HEK293 (cell line): Measurements from ENCODE around the gene FRMD4A.

Experiments
- CTCF ChIA-PET: fragments of 350-600 bp; formaldehyde crosslinking; extraction: SDS; loops from one replicate; lab custom pipeline; 2021; ENCODE audit warnings: antibody characterized with exemption; lab: Yijun Ruan, JAX
- POLR2A ChIA-PET: fragments of 300-600 bp; formaldehyde crosslinking; extraction: SDS; loops from one replicate; lab custom pipeline; 2020; ENCODE audit warnings: antibody characterized with exemption, inconsistent platforms; lab: Yijun Ruan, JAX
- H3K27ac ChIP-seq: fragments of 200-500 bp; sonication (Bioruptor generic); 2 replicates; pipeline ENCODE4 v1.5.1; 2014; ENCODE audit warnings: low read depth, low read length, control low read depth, inconsistent platforms; ENCODE audit errors: extremely low read depth
- H3K36me3 ChIP-seq, 2 experiments: fragments of 200-500 bp in 1 of 2; sonication (Bioruptor generic) in 1 of 2; 1 replicate in 1 of 2; 2 replicates in 1 of 2; pipeline ENCODE4 v1.5.1; 2014 to 2017; ENCODE audit warnings: inconsistent platforms in 2 of 2, low read length in 2 of 2; ENCODE audit not compliant: control insufficient read depth in 2 of 2, insufficient read depth in 1 of 2
- H3K4me1 ChIP-seq: fragments of 200-500 bp; sonication (Bioruptor generic); 2 replicates; pipeline ENCODE4 v1.5.1; 2014; ENCODE audit warnings: mild to moderate bottlenecking, low read length, inconsistent platforms; ENCODE audit not compliant: control insufficient read depth, insufficient read depth
- H3K4me3 ChIP-seq: 2 replicates; pipeline ENCODE4 v1.5.1; 2011; ENCODE audit warnings: low read depth, mild to moderate bottlenecking, control low read depth, low read length, moderate library complexity
- H3K9me3 ChIP-seq: fragments of 200-500 bp; sonication (Bioruptor generic); 2 replicates; pipeline ENCODE4 v1.5.1; 2014; ENCODE audit warnings: low read depth, low read length, inconsistent platforms; ENCODE audit not compliant: control insufficient read depth, insufficient read depth
- GLI4 ChIP-seq: fragments of 450-650 bp; formaldehyde crosslinking; IDR thresholded peaks from 2 replicates; pipeline ENCODE4 v1.5.1; 2016; ENCODE audit warnings: missing biosample characterization, missing genetic modification characterization
- SCRT2 ChIP-seq: fragments of 450-650 bp; formaldehyde crosslinking; IDR thresholded peaks from 2 replicates; pipeline ENCODE4 v1.5.1; 2016; ENCODE audit warnings: missing biosample characterization, missing genetic modification characterization
- WT1 ChIP-seq: fragments of 450-650 bp; formaldehyde crosslinking; IDR thresholded peaks from 2 replicates; pipeline ENCODE4 v1.5.1; 2016; ENCODE audit warnings: missing biosample characterization, missing genetic modification characterization
- ZNF169 ChIP-seq: fragments of 450-650 bp; formaldehyde crosslinking; IDR thresholded peaks from 2 replicates; pipeline ENCODE4 v1.5.1; 2016; ENCODE audit warnings: missing biosample characterization, missing genetic modification characterization
- ZNF274 ChIP-seq, 2 experiments: fragments of 200-500 bp in 1 of 2; fragments of 450-650 bp in 1 of 2; sonication (Bioruptor generic) in 1 of 2; formaldehyde crosslinking in 1 of 2; IDR thresholded peaks; 2 replicates each; pipeline versions ENCODE4 v1.5.1 to v1.6.1; 2014 to 2016; ENCODE audit warnings: borderline replicate concordance in 1 of 2, inconsistent platforms in 1 of 2, low read length in 1 of 2, missing biosample characterization in 1 of 2, missing genetic modification characterization in 1 of 2
- ZNF394 ChIP-seq: fragments of 450-650 bp; formaldehyde crosslinking; IDR thresholded peaks from 2 replicates; pipeline ENCODE4 v1.5.1; 2016; ENCODE audit warnings: missing biosample characterization, missing genetic modification characterization, mild to moderate bottlenecking, moderate library complexity, borderline replicate concordance
- ZNF549 ChIP-seq: fragments of 450-650 bp; IDR thresholded peaks from 2 replicates; pipeline ENCODE4 v1.5.1; 2018; ENCODE audit warnings: missing biosample characterization, missing genetic modification characterization, mild to moderate bottlenecking, inconsistent platforms, moderate library complexity
- ZNF670 ChIP-seq: fragments of 450-650 bp; formaldehyde crosslinking; IDR thresholded peaks from 2 replicates; pipeline ENCODE4 v1.5.1; 2016; ENCODE audit warnings: missing biosample characterization, missing genetic modification characterization, low read depth
- ZSCAN30 ChIP-seq: fragments of 450-650 bp; IDR thresholded peaks from 2 replicates; pipeline ENCODE4 v1.5.1; 2018; ENCODE audit warnings: missing biosample characterization, mild to moderate bottlenecking, missing genetic modification characterization, moderate library complexity
- TF ChIP-seq, protein P1 (sequence below): fragments of 450-650 bp; formaldehyde crosslinking; IDR thresholded peaks from 2 replicates; pipeline ENCODE4 v1.5.1; 2017; ENCODE audit warnings: missing biosample characterization, missing genetic modification characterization
- TF ChIP-seq, protein P2 (sequence below): fragments of 450-650 bp; formaldehyde crosslinking; IDR thresholded peaks from 2 replicates; pipeline ENCODE4 v1.5.1; 2016; ENCODE audit warnings: missing biosample characterization, missing genetic modification characterization, borderline replicate concordance
- TF ChIP-seq, protein P3 (sequence below): fragments of 450-650 bp; formaldehyde crosslinking; IDR thresholded peaks from 2 replicates; pipeline ENCODE4 v1.5.1; 2017; ENCODE audit warnings: missing biosample characterization, missing genetic modification characterization

The FRMD4A gene

DNA sequence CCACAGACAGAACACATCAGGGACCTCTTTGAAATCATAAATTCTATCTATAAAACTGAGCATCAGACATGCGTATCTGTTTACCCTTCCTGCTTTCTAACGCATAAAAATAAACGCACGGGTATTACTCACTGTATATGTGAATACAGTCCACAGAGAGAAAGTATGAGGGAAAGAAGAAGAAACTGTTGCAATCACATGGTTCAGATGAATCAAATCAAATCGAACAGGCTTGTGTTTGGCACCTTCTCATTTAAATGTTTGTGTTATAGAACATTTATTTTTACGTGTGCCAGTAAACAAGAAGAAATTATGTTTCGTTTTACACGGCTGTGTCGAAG, 322.0 kb downstream of the FRMD4A start (continued):
- TF ChIP-seq, protein P1, sequence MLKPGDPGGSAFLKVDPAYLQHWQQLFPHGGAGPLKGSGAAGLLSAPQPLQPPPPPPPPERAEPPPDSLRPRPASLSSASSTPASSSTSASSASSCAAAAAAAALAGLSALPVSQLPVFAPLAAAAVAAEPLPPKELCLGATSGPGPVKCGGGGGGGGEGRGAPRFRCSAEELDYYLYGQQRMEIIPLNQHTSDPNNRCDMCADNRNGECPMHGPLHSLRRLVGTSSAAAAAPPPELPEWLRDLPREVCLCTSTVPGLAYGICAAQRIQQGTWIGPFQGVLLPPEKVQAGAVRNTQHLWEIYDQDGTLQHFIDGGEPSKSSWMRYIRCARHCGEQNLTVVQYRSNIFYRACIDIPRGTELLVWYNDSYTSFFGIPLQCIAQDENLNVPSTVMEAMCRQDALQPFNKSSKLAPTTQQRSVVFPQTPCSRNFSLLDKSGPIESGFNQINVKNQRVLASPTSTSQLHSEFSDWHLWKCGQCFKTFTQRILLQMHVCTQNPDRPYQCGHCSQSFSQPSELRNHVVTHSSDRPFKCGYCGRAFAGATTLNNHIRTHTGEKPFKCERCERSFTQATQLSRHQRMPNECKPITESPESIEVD (tag by site-specific recombination): peak; percentile 2; the same call in 1 of the 2 replicates
- no peak for TF ChIP-seq ZNF394
- no peak for TF ChIP-seq ZNF670 (tag by site-specific recombination)

DNA sequence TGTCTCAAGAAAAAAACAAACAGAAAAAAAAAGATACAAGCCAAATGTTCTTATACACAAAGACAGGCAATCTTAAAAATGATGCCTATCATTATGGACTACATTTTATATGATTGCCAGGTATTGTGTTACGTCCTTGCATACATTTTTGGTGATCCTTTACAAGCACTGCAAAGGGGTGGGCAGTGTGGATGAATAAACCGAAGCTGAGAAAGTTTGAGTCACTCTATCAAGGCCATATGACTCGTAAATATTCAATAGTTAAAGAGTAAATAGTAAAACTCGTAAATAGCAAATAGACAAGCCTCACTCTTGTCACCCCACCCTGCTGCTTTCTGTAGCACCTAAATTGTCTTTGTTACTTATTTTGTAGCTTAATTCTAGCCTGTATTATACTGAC, 326.2 kb downstream of the FRMD4A start:
- TF ChIP-seq WT1 (tag by site-specific recombination): no peak
- TF ChIP-seq ZSCAN30 (tag by site-specific recombination): no peak
- no peak for TF ChIP-seq ZNF549 (tag by site-specific recombination)
- no peak for TF ChIP-seq ZNF169 (tag by site-specific recombination)
- no peak for TF ChIP-seq GLI4 (tag by site-specific recombination)
- TF ChIP-seq ZNF274 (IDR thresholded peaks at IDR 0.05; ENCODE audit: low read length): no peak
- TF ChIP-seq ZNF274 (tag by site-specific recombination; IDR thresholded peaks at IDR 0.05; ENCODE audit: borderline replicate concordance): no peak
- TF ChIP-seq, protein P2, sequence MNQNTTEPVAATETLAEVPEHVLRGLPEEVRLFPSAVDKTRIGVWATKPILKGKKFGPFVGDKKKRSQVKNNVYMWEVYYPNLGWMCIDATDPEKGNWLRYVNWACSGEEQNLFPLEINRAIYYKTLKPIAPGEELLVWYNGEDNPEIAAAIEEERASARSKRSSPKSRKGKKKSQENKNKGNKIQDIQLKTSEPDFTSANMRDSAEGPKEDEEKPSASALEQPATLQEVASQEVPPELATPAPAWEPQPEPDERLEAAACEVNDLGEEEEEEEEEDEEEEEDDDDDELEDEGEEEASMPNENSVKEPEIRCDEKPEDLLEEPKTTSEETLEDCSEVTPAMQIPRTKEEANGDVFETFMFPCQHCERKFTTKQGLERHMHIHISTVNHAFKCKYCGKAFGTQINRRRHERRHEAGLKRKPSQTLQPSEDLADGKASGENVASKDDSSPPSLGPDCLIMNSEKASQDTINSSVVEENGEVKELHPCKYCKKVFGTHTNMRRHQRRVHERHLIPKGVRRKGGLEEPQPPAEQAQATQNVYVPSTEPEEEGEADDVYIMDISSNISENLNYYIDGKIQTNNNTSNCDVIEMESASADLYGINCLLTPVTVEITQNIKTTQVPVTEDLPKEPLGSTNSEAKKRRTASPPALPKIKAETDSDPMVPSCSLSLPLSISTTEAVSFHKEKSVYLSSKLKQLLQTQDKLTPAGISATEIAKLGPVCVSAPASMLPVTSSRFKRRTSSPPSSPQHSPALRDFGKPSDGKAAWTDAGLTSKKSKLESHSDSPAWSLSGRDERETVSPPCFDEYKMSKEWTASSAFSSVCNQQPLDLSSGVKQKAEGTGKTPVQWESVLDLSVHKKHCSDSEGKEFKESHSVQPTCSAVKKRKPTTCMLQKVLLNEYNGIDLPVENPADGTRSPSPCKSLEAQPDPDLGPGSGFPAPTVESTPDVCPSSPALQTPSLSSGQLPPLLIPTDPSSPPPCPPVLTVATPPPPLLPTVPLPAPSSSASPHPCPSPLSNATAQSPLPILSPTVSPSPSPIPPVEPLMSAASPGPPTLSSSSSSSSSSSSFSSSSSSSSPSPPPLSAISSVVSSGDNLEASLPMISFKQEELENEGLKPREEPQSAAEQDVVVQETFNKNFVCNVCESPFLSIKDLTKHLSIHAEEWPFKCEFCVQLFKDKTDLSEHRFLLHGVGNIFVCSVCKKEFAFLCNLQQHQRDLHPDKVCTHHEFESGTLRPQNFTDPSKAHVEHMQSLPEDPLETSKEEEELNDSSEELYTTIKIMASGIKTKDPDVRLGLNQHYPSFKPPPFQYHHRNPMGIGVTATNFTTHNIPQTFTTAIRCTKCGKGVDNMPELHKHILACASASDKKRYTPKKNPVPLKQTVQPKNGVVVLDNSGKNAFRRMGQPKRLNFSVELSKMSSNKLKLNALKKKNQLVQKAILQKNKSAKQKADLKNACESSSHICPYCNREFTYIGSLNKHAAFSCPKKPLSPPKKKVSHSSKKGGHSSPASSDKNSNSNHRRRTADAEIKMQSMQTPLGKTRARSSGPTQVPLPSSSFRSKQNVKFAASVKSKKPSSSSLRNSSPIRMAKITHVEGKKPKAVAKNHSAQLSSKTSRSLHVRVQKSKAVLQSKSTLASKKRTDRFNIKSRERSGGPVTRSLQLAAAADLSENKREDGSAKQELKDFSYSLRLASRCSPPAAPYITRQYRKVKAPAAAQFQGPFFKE (tag by site-specific recombination): no peak

DNA sequence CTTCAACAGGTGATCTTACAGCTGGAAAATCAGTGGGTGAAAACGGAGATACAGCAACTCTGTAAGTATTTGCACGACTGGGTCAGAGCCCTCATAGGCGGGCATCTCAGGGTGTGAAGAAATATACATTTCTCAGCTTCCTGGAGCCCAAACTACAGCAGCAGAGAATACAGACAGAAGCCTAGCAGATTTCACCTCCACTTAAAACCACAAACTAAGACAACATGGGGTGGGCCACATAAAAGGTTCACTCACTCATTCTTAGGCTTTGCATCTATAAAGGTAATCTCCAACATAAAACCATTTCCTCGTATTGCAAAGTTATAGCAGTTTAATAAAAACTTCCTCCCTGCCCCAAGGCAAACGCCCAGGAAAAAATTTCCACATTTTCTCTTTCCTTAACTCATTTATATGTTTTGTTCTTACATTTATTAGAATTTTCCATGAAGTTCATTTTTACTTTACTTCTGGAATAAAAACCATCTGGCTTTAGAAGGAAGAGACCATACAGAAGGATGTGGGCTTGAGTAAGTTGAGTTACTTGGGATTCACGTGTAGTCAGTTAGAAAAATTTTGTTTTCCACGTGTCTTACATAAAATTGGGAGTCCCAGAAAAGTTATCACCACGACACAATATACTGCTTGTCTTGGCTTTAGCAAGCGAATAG, 327.1 kb downstream of the FRMD4A start:
- Histone ChIP-seq H3K36me3 (no peaks in the 10 kb centered on the region), H3K4me3 (no peak overlapping the region), H3K27ac (no peak overlapping the region), H3K4me1 (no peaks in the 10 kb centered on the region), H3K9me3 (no peaks in the 10 kb centered on the region)
- CTCF ChIA-PET: no interaction called here
- TF ChIP-seq, protein P3, sequence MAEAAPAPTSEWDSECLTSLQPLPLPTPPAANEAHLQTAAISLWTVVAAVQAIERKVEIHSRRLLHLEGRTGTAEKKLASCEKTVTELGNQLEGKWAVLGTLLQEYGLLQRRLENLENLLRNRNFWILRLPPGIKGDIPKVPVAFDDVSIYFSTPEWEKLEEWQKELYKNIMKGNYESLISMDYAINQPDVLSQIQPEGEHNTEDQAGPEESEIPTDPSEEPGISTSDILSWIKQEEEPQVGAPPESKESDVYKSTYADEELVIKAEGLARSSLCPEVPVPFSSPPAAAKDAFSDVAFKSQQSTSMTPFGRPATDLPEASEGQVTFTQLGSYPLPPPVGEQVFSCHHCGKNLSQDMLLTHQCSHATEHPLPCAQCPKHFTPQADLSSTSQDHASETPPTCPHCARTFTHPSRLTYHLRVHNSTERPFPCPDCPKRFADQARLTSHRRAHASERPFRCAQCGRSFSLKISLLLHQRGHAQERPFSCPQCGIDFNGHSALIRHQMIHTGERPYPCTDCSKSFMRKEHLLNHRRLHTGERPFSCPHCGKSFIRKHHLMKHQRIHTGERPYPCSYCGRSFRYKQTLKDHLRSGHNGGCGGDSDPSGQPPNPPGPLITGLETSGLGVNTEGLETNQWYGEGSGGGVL (tag by site-specific recombination): no peak
- TF ChIP-seq SCRT2 (tag by site-specific recombination): peak; percentile 69; the same call in 1 of the 2 replicates
- POLR2A ChIA-PET: no interaction called here

More for the DNA sequence above, 326.2 kb downstream of the FRMD4A start:
- ChIA-PET CTCF (no interaction called here), POLR2A (no interaction called here)
- Histone ChIP-seq H3K27ac (no peak overlapping the region), H3K4me3 (no peak overlapping the region), H3K9me3 (no peaks in the 10 kb centered on the region), H3K4me1 (0 out of 2 replicates have a peak, but pooled peaks cover 2% of the 10 kb centered on the region), H3K36me3 (no peaks in the 10 kb centered on the region)
